ENCODE measurements around the gene COCH. TPM values are rescaled to one million over a fixed set of nuclear protein-coding genes. Genes with fewer than 3 reads are reported as not detected.

Gene COCH
- total RNA-seq, 1 experiment from 2014 or later: 9.4 TPM

DNA sequence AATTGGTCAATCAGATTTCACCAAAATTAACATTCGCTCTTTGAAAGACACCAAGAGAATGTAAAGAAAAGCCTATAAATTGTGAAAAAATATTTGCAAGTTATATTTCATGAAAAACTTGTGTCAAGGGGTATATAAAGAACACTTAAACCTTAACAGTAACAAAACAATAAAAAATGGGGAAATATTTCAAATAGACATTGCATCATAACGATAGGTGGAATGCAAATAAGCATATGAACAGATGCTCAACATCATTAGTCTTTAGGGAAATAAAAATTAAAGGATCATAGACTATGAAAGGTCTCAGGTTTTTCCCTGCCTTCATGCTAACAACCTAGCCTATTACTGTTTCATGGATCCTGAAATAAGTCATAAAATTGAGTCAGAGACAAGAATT lies 64.3 kb downstream of the COCH start (continued):
- TF ChIP-seq, protein P1, sequence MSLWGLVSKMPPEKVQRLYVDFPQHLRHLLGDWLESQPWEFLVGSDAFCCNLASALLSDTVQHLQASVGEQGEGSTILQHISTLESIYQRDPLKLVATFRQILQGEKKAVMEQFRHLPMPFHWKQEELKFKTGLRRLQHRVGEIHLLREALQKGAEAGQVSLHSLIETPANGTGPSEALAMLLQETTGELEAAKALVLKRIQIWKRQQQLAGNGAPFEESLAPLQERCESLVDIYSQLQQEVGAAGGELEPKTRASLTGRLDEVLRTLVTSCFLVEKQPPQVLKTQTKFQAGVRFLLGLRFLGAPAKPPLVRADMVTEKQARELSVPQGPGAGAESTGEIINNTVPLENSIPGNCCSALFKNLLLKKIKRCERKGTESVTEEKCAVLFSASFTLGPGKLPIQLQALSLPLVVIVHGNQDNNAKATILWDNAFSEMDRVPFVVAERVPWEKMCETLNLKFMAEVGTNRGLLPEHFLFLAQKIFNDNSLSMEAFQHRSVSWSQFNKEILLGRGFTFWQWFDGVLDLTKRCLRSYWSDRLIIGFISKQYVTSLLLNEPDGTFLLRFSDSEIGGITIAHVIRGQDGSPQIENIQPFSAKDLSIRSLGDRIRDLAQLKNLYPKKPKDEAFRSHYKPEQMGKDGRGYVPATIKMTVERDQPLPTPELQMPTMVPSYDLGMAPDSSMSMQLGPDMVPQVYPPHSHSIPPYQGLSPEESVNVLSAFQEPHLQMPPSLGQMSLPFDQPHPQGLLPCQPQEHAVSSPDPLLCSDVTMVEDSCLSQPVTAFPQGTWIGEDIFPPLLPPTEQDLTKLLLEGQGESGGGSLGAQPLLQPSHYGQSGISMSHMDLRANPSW (CRISPR knock-in tag; conservative IDR thresholded peaks at IDR 0.05; ENCODE audit: low read depth): no peak
- TF ChIP-seq E2F1 (CRISPR knock-in tag; IDR thresholded peaks at IDR 0.05): no peak
- TF ChIP-seq OVOL2 (CRISPR knock-in tag; IDR thresholded peaks at IDR 0.05; ENCODE audit: borderline replicate concordance): no peak
- TF ChIP-seq GRHL2 (CRISPR knock-in tag; IDR thresholded peaks at IDR 0.05; ENCODE audit: insufficient replicate concordance, severe bottlenecking): no peak
- TF ChIP-seq, protein P2, sequence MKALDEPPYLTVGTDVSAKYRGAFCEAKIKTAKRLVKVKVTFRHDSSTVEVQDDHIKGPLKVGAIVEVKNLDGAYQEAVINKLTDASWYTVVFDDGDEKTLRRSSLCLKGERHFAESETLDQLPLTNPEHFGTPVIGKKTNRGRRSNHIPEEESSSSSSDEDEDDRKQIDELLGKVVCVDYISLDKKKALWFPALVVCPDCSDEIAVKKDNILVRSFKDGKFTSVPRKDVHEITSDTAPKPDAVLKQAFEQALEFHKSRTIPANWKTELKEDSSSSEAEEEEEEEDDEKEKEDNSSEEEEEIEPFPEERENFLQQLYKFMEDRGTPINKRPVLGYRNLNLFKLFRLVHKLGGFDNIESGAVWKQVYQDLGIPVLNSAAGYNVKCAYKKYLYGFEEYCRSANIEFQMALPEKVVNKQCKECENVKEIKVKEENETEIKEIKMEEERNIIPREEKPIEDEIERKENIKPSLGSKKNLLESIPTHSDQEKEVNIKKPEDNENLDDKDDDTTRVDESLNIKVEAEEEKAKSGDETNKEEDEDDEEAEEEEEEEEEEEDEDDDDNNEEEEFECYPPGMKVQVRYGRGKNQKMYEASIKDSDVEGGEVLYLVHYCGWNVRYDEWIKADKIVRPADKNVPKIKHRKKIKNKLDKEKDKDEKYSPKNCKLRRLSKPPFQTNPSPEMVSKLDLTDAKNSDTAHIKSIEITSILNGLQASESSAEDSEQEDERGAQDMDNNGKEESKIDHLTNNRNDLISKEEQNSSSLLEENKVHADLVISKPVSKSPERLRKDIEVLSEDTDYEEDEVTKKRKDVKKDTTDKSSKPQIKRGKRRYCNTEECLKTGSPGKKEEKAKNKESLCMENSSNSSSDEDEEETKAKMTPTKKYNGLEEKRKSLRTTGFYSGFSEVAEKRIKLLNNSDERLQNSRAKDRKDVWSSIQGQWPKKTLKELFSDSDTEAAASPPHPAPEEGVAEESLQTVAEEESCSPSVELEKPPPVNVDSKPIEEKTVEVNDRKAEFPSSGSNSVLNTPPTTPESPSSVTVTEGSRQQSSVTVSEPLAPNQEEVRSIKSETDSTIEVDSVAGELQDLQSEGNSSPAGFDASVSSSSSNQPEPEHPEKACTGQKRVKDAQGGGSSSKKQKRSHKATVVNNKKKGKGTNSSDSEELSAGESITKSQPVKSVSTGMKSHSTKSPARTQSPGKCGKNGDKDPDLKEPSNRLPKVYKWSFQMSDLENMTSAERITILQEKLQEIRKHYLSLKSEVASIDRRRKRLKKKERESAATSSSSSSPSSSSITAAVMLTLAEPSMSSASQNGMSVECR (CRISPR knock-in tag; IDR thresholded peaks at IDR 0.05; ENCODE audit: borderline replicate concordance): no peak
- no peak for TF ChIP-seq AFF4 (CRISPR knock-in tag; IDR thresholded peaks at IDR 0.05; ENCODE audit: borderline replicate concordance)

Other genes starting within 250 kb of the COCH start
- 5.5 to 7.0 TPM (median 6.2 TPM) in 3 replicates for gene AP4S1, start 151.1 kb downstream of the COCH start, total RNA-seq (2021)
- 37.1 to 40.8 TPM (median 40.4 TPM) in 3 replicates for gene STRN3, start 151.8 kb downstream of the COCH start, total RNA-seq (2021)

Measured in WTC11 (cell line).